OCI-LY1 (cell line): ENCODE data around the gene IL10RB.

Experiments
- CTCF ChIP-seq: fragments of 200-600 bp; sonication (generic), shearing (Covaris generic); IDR thresholded peaks from 2 replicates; pipeline ENCODE4 v1.5.1; 2017; ENCODE audit warnings: mild to moderate bottlenecking, antibody characterized with exemption, low read length, moderate library complexity, mixed read lengths
- EZH2 ChIP-seq: fragments of 200-600 bp; sonication (generic), shearing (Covaris generic); IDR thresholded peaks from 2 replicates; pipeline ENCODE4 v1.8.0; 2017; ENCODE audit warnings: borderline replicate concordance, mixed run types, mild to moderate bottlenecking, antibody characterized with exemption, low read length, moderate library complexity, mixed read lengths

GRCh38 chr21:33330726-33331125, 64.6 kb downstream of the IL10RB start:
- TF ChIP-seq CTCF, result no peak
- no peak for TF ChIP-seq EZH2
